HEK293T (cell line): ENCODE results near the gene MAST2.

Experiments used
- BHLHE40 ChIP-seq: fragments of 450-650 bp; IDR thresholded peaks from 2 replicates; pipeline ENCODE4 v1.6.1; 2016; ENCODE audit warnings: mild to moderate bottlenecking, moderate library complexity, borderline replicate concordance
- ELF4 ChIP-seq: fragments of 450-650 bp; IDR thresholded peaks from 2 replicates; pipeline ENCODE4 v1.6.1; 2017; ENCODE audit warnings: antibody characterized with exemption
- FOXM1 ChIP-seq: fragments of 450-650 bp; IDR thresholded peaks from 2 replicates; pipeline ENCODE4 v1.6.1; 2017; ENCODE audit warnings: mild to moderate bottlenecking, borderline replicate concordance
- HDGF ChIP-seq: fragments of 450-650 bp; IDR thresholded peaks from 2 replicates; pipeline ENCODE4 v1.6.1; 2017; ENCODE audit warnings: antibody characterized with exemption, borderline replicate concordance
- SP1 ChIP-seq: fragments of 450-650 bp; IDR thresholded peaks from 2 replicates; pipeline ENCODE4 v1.6.1; 2017
- ZNF384 ChIP-seq: fragments of 450-650 bp; IDR thresholded peaks from 2 replicates; pipeline ENCODE4 v1.6.1; 2016

GRCh38 chr1:46072975-46073374 is 269.6 kb downstream of the MAST2 start:
- TF ChIP-seq ELF4 (no peak), FOXM1 (no peak), ZNF384 (no peak), HDGF (no peak), BHLHE40 (no peak), SP1 (no peak)
